Endodermal cell (in vitro differentiated cells): ENCODE data around the gene LGR6. TPM values are rescaled to one million over a fixed set of nuclear protein-coding genes. Genes with fewer than 3 reads are reported as not detected.

ENCODE experiments used
- DNase-seq: peaks from one replicate; pipeline ENCODE4 v3.0.0-alpha.2; 2017
- H3K27ac ChIP-seq: 2 replicates; pipeline ENCODE4 v1.5.1; 2013; ENCODE audit warnings: mild to moderate bottlenecking, low read depth, low read length, moderate library complexity
- H3K27me3 ChIP-seq: 2 replicates; pipeline ENCODE4 v1.6.1; 2013; ENCODE audit warnings: mild to moderate bottlenecking, low read length, moderate library complexity; ENCODE audit not compliant: insufficient read depth, control insufficient read depth, poor library complexity, severe bottlenecking
- H3K36me3 ChIP-seq: 2 replicates; pipeline ENCODE4 v1.7.0; 2013; ENCODE audit warnings: mild to moderate bottlenecking, low read length, moderate library complexity; ENCODE audit not compliant: control insufficient read depth, insufficient read depth
- H3K4me1 ChIP-seq: one replicate; pipeline ENCODE4 v1.7.0; 2013; ENCODE audit warnings: low read length; ENCODE audit not compliant: control insufficient read depth, insufficient read depth
- H3K4me3 ChIP-seq: 2 replicates; pipeline ENCODE4 v1.5.1; 2013; ENCODE audit warnings: mild to moderate bottlenecking, low read length, moderate library complexity
- H3K9ac ChIP-seq: 2 replicates; pipeline ENCODE4 v1.6.1; 2013; ENCODE audit warnings: mild to moderate bottlenecking, low read length, moderate library complexity; ENCODE audit not compliant: poor library complexity, severe bottlenecking; ENCODE audit errors: extremely low read depth
- H3K9me3 ChIP-seq: 2 replicates; pipeline ENCODE4 v1.6.1; 2013; ENCODE audit warnings: mild to moderate bottlenecking, low read length, moderate library complexity; ENCODE audit not compliant: control insufficient read depth
- H3K27ac Mint-ChIP-seq: 2 replicates; pipeline ENCODE4 v1.8.0; 2020; ENCODE audit warnings: mixed read lengths
- H3K27me3 Mint-ChIP-seq: 2 replicates; pipeline ENCODE4 v1.8.0; 2021; ENCODE audit warnings: mild to moderate bottlenecking, mixed read lengths; ENCODE audit not compliant: insufficient read depth
- H3K36me3 Mint-ChIP-seq: 2 replicates; pipeline ENCODE4 v1.8.0; 2020; ENCODE audit warnings: low read depth, mixed read lengths
- H3K4me1 Mint-ChIP-seq: 2 replicates; pipeline ENCODE4 v1.8.0; 2020; ENCODE audit warnings: mixed read lengths
- H3K4me3 Mint-ChIP-seq: 2 replicates; pipeline ENCODE4 v1.8.0; 2020; ENCODE audit warnings: mild to moderate bottlenecking, moderate library complexity, mixed read lengths
- H3K9me3 Mint-ChIP-seq: 2 replicates; pipeline ENCODE4 v1.8.0; 2020; ENCODE audit warnings: mild to moderate bottlenecking, mixed read lengths
- WGBS, 2 experiments: methylation state at CpG; one replicate each; pipeline versions ENCODE4 v1.1.5 to v1.1.7; 2013; ENCODE audit warnings: missing lambda C conversion rate in 2 of 2, mixed read lengths in 1 of 2; ENCODE audit not compliant: insufficient coverage in 1 of 2, insufficient read length in 1 of 2; 5-methylcytosine and 5-hydroxymethylcytosine counted together
- total RNA-seq, 2 donors: library from RNA; stranded (reverse); fragmentation: NEBNext Ultra II Directional in 1 of 2; extraction: Animal tissue kit (Norgen Biotek cat#: 25700) in 1 of 2; gene quantifications; 2 replicates in 1 of 2; 3 replicates in 1 of 2; pipeline ENCODE4 v1.2.1, GENCODE V29; 2021
- TF ChIP-seq, protein P1 (sequence below): fragments of 200-600 bp; sonication (generic); conservative IDR thresholded peaks from 2 replicates; pipeline ENCODE4 v1.5.0; 2021; ENCODE audit warnings: antibody characterized with exemption, mild to moderate bottlenecking

The LGR6 gene
- total RNA-seq, 2 donors from 2014 or later, result 0.73 to 1.5 TPM

DNA sequence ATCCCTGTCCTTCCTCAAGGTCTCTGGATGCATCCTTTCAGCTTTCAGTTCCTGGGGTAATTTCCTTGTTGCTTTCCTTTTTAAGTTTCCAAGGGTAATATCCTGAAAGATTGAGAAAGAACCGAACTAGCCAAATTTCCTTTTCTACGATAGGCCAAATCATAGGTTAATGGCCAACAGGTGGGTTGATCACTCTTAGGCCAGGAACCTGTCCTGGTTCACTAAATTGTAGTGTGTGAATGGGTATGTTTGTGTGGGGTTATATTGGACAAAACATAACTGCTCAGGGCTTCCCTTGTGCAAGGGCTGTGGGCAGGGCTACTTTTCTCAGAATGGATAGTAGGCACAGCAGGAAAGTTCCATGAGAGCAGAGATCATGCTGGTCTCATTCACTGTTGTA is 131.0 kb downstream of the LGR6 start:
- H3K27me3 Mint-ChIP-seq, result no peaks in the 10 kb centered on the region
- Histone ChIP-seq H3K9ac (no peak overlapping the region), H3K4me3 (no peak overlapping the region), H3K36me3 (no peaks in the 10 kb centered on the region), H3K27me3 (no peaks in the 10 kb centered on the region), H3K27ac (no peak overlapping the region), H3K4me1 (no peaks in the 10 kb centered on the region), H3K9me3 (no peaks in the 10 kb centered on the region)
- H3K4me1 Mint-ChIP-seq, result no peaks in the 10 kb centered on the region
- TF ChIP-seq, protein P1, sequence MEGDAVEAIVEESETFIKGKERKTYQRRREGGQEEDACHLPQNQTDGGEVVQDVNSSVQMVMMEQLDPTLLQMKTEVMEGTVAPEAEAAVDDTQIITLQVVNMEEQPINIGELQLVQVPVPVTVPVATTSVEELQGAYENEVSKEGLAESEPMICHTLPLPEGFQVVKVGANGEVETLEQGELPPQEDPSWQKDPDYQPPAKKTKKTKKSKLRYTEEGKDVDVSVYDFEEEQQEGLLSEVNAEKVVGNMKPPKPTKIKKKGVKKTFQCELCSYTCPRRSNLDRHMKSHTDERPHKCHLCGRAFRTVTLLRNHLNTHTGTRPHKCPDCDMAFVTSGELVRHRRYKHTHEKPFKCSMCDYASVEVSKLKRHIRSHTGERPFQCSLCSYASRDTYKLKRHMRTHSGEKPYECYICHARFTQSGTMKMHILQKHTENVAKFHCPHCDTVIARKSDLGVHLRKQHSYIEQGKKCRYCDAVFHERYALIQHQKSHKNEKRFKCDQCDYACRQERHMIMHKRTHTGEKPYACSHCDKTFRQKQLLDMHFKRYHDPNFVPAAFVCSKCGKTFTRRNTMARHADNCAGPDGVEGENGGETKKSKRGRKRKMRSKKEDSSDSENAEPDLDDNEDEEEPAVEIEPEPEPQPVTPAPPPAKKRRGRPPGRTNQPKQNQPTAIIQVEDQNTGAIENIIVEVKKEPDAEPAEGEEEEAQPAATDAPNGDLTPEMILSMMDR, result no peak
- H3K4me3 Mint-ChIP-seq, result no peak overlapping the region
- DNase-seq, result no peak
- no peak overlapping the region for H3K27ac Mint-ChIP-seq
- no peaks in the 10 kb centered on the region for H3K9me3 Mint-ChIP-seq
- WGBS, 2 experiments, result 92 to 97% methylated on average over 2 of the region's 2 CpGs
- no peaks in the 10 kb centered on the region for H3K36me3 Mint-ChIP-seq

DNA sequence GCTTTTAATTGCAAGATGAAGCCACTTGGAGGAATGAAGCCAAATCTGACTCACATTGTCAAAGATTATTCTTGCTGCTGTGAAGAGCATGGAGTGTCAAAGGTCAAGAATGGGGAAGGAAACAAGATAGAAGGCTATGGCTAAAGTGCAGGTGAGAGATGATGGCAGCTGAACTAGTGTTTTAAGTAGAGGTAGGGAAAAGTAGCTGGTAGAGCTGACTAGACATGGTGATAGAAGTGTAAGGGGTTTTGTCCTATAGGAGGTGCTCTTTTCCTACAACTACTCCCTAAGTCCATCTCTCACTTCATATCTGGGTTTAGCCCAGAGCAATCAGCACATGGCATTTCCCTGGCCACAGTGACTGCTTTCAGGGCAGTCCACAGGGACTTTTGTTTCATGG is 136.3 kb downstream of the LGR6 start:
- DNase-seq, result no peak

DNA sequence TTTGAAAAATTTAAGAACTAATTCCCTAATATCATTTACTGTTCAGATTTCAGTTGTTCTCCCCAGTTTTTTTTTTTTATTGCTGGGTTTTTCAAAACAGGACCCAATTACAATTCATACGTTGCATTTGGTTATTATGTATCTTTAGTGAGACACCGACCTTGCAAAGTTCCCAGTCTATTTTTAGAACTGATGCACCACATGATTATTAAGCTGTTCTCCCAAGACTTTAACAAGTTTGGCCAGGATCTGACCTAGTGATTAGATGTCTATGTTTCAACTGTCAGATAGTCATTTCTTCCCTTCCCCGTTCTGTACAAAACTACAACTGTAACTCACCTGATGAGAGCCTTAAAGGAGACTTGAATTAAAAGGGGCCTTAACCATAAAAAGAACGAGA is 140.3 kb downstream of the LGR6 start:
- H3K9me3 ChIP-seq, result no peaks in the 10 kb centered on the region
- Mint-ChIP-seq H3K4me3 (no peak overlapping the region), H3K4me1 (no peaks in the 10 kb centered on the region), H3K27me3 (no peaks in the 10 kb centered on the region), H3K36me3 (peaks cover 41% of the 10 kb centered on the region), H3K27ac (no peak overlapping the region), H3K9me3 (no peaks in the 10 kb centered on the region)
- WGBS, 2 experiments, result 96 to 100% methylated on average over 3 to 4 of the region's 4 CpGs
- peaks cover 64% of the 10 kb centered on the region for H3K36me3 ChIP-seq
- TF ChIP-seq, protein P1, result no peak
- no peak overlapping the region for H3K9ac ChIP-seq
- H3K4me1 ChIP-seq, result no peaks in the 10 kb centered on the region
- H3K27me3 ChIP-seq, result no peaks in the 10 kb centered on the region
- H3K4me3 ChIP-seq, result no peak overlapping the region
- no peak overlapping the region for H3K27ac ChIP-seq
- no peak for DNase-seq

More for the DNA sequence above, 136.3 kb downstream of the LGR6 start:
- Histone ChIP-seq H3K9ac (no peak overlapping the region), H3K27me3 (no peaks in the 10 kb centered on the region), H3K4me3 (no peak overlapping the region), H3K9me3 (no peaks in the 10 kb centered on the region), H3K27ac (no peak overlapping the region), H3K36me3 (peaks cover 47% of the 10 kb centered on the region), H3K4me1 (no peaks in the 10 kb centered on the region)
- H3K4me3 Mint-ChIP-seq, result no peak overlapping the region
- no peaks in the 10 kb centered on the region for H3K27me3 Mint-ChIP-seq
- no peaks in the 10 kb centered on the region for H3K4me1 Mint-ChIP-seq
- TF ChIP-seq, protein P1, result peak; percentile 64
- H3K9me3 Mint-ChIP-seq, result no peaks in the 10 kb centered on the region
- H3K27ac Mint-ChIP-seq, result no peak overlapping the region
- H3K36me3 Mint-ChIP-seq, result peaks cover 32% of the 10 kb centered on the region
